ENCODE data around the gene MEOX1.
A peak's percentile ranks its signal among the peaks of the same experiment; 100 is the strongest.

The MEOX1 gene

GRCh38 chr17:43680461-43680860 lies 18.7 kb upstream of the MEOX1 start:
- TF ChIP-seq CTCF (conservative IDR thresholded peaks at IDR 0.05; ENCODE audit: low read depth, low read length): no peak
- no peak overlapping the region for H3K4me3 ChIP-seq (ENCODE audit: low read depth, low read length)
- DNase-seq (ENCODE audit: low read depth): no peak

GRCh38 chr17:43679911-43680310 lies 18.2 kb upstream of the MEOX1 start:
- DNase-seq (ENCODE audit: low read depth): no peak
- no peak overlapping the region for H3K4me3 ChIP-seq (ENCODE audit: low read depth, low read length)
- no peak for TF ChIP-seq CTCF (conservative IDR thresholded peaks at IDR 0.05; ENCODE audit: low read depth, low read length)

- no peak overlapping the region for H3K4me3 ChIP-seq (ENCODE audit: low read depth, low read length)
- TF ChIP-seq CTCF (conservative IDR thresholded peaks at IDR 0.05; ENCODE audit: low read depth, low read length): no peak
- DNase-seq (ENCODE audit: low read depth): no peak
These were observed 17.7 kb upstream of the MEOX1 start for GRCh38 chr17:43679401-43679800.

GRCh38 chr17:43676471-43676870 lies 14.7 kb upstream of the MEOX1 start:
- peak; percentile 53 for DNase-seq (ENCODE audit: low read depth)
- no peak for TF ChIP-seq CTCF (conservative IDR thresholded peaks at IDR 0.05; ENCODE audit: low read depth, low read length)
- no peak overlapping the region for H3K4me3 ChIP-seq (ENCODE audit: low read depth, low read length)

GRCh38 chr17:43674394-43674793 lies 12.7 kb upstream of the MEOX1 start:
- TF ChIP-seq CTCF (conservative IDR thresholded peaks at IDR 0.05; ENCODE audit: low read depth, low read length): no peak
- DNase-seq (ENCODE audit: low read depth): no peak
- no peak overlapping the region for H3K4me3 ChIP-seq (ENCODE audit: low read depth, low read length)

- H3K4me3 ChIP-seq (ENCODE audit: low read depth, low read length): no peak overlapping the region
- peak; percentile 75 for DNase-seq (ENCODE audit: low read depth)
- TF ChIP-seq CTCF (conservative IDR thresholded peaks at IDR 0.05; ENCODE audit: low read depth, low read length): peak; percentile 97
These were observed 12.0 kb upstream of the MEOX1 start for GRCh38 chr17:43673516-43674323.
